MM.1S (cell line): ENCODE data around the gene CDH20.

ENCODE experiments used
- DNase-seq: peaks from one replicate; pipeline ENCODE4 v3.0.0-alpha.2; 2015
- H2AFZ ChIP-seq: fragments of 300-600 bp; sonication (generic); 2 replicates; pipeline ENCODE4 v1.6.0; 2016; ENCODE audit warnings: antibody characterized with exemption, low read length
- H3F3A ChIP-seq: fragments of 300-600 bp; sonication (generic); 2 replicates; pipeline ENCODE4 v1.6.1; 2016; ENCODE audit warnings: mild to moderate bottlenecking, antibody characterized with exemption, low read length, moderate library complexity, mixed read lengths; ENCODE audit not compliant: insufficient read depth
- H3K27ac ChIP-seq: fragments of 300-600 bp; sonication (generic); 2 replicates; pipeline ENCODE4 v1.5.1; 2016; ENCODE audit warnings: mild to moderate bottlenecking, low read length
- H3K27me3 ChIP-seq: fragments of 300-600 bp; sonication (generic); replicated peaks from 2 replicates; pipeline ENCODE4 v1.6.0; 2016; ENCODE audit warnings: low read length; ENCODE audit not compliant: insufficient read depth
- H3K36me3 ChIP-seq: fragments of 300-600 bp; sonication (generic); replicated peaks from 2 replicates; pipeline ENCODE4 v1.6.1; 2016; ENCODE audit warnings: mild to moderate bottlenecking, low read length, mixed read lengths; ENCODE audit not compliant: insufficient read depth
- H3K4me1 ChIP-seq: fragments of 300-600 bp; sonication (generic); 2 replicates; pipeline ENCODE4 v1.6.1; 2016; ENCODE audit warnings: low read length, mixed read lengths
- H3K4me2 ChIP-seq: fragments of 300-600 bp; sonication (generic); 2 replicates; pipeline ENCODE4 v1.6.0; 2016; ENCODE audit warnings: low read depth, low read length
- H3K4me3 ChIP-seq: fragments of 300-600 bp; sonication (generic); 2 replicates; pipeline ENCODE4 v1.5.1; 2016; ENCODE audit warnings: low read length, mixed read lengths
- H3K79me2 ChIP-seq: fragments of 300-600 bp; sonication (generic); 2 replicates; pipeline ENCODE4 v1.6.1; 2016; ENCODE audit warnings: mixed run types, low read length, mixed read lengths
- H3K9ac ChIP-seq: fragments of 300-600 bp; sonication (generic); 2 replicates; pipeline ENCODE4 v1.6.1; 2016; ENCODE audit warnings: low read length, mixed read lengths
- H3K9me2 ChIP-seq: fragments of 300-600 bp; sonication (generic); replicated peaks from 2 replicates; pipeline ENCODE4 v1.6.1; 2016; ENCODE audit warnings: mild to moderate bottlenecking, low read length, mixed read lengths; ENCODE audit not compliant: insufficient read depth
- H3K9me3 ChIP-seq: fragments of 300-600 bp; sonication (generic); replicated peaks from 2 replicates; pipeline ENCODE4 v1.6.1; 2016; ENCODE audit warnings: mild to moderate bottlenecking, low read length, mixed read lengths; ENCODE audit not compliant: insufficient read depth
- H4K20me1 ChIP-seq: fragments of 300-600 bp; sonication (generic); 2 replicates; pipeline ENCODE4 v1.6.1; 2016; ENCODE audit warnings: mild to moderate bottlenecking, low read length, moderate library complexity, mixed read lengths; ENCODE audit not compliant: insufficient read depth
- CTCF ChIP-seq: fragments of 300-600 bp; sonication (generic); IDR thresholded peaks from 2 replicates; pipeline ENCODE4 v1.5.1; 2016; ENCODE audit warnings: antibody characterized with exemption, low read length, mixed read lengths
- EZH2 ChIP-seq: fragments of 300-600 bp; sonication (generic); optimal IDR thresholded peaks from 2 replicates; pipeline ENCODE3; 2017; ENCODE audit warnings: low read depth, mild to moderate bottlenecking, antibody characterized with exemption, low read length, mixed read lengths
- EZH2phosphoT487 ChIP-seq: fragments of 300-600 bp; sonication (generic); IDR thresholded peaks from 2 replicates; pipeline ENCODE4 v1.6.1; 2018; ENCODE audit warnings: antibody characterized with exemption, low read length

The CDH20 gene

GRCh38 chr18:61360404-61361383 lies 27.5 kb downstream of the CDH20 start:
- no peaks in the 10 kb centered on the region for H3F3A ChIP-seq
- DNase-seq: peak; percentile 66
- H3K79me2 ChIP-seq: no peaks in the 10 kb centered on the region
- no peaks in the 10 kb centered on the region for H3K9me3 ChIP-seq
- TF ChIP-seq EZH2phosphoT487: no peak
- TF ChIP-seq CTCF: no peak
- H3K4me2 ChIP-seq: peak overlapping the region; percentile 39
- no peaks in the 10 kb centered on the region for H3K9me2 ChIP-seq
- no peak overlapping the region for H2AFZ ChIP-seq
- H3K4me3 ChIP-seq: 0 out of 2 replicates have a peak overlapping the region, but pooled peaks have one; percentile 8
- peaks cover 13% of the 10 kb centered on the region for H3K4me1 ChIP-seq
- H3K27me3 ChIP-seq: no peaks in the 10 kb centered on the region
- no peak overlapping the region for H3K9ac ChIP-seq
- no peak overlapping the region; the same call in 1 of the 2 replicates for H3K27ac ChIP-seq
- H3K36me3 ChIP-seq: no peaks in the 10 kb centered on the region
- no peaks in the 10 kb centered on the region for H4K20me1 ChIP-seq

- Histone ChIP-seq H3K9me2 (no peaks in the 10 kb centered on the region), H3K4me2 (no peak overlapping the region), H2AFZ (no peak overlapping the region), H3F3A (no peaks in the 10 kb centered on the region), H3K4me3 (no peak overlapping the region), H3K27ac (no peak overlapping the region), H3K27me3 (no peaks in the 10 kb centered on the region), H3K79me2 (no peaks in the 10 kb centered on the region), H3K9ac (no peak overlapping the region), H3K9me3 (no peaks in the 10 kb centered on the region), H3K36me3 (no peaks in the 10 kb centered on the region), H4K20me1 (no peaks in the 10 kb centered on the region), H3K4me1 (peaks cover 13% of the 10 kb centered on the region)
- no peak for DNase-seq
- TF ChIP-seq CTCF (no peak), EZH2 (no peak), EZH2phosphoT487 (no peak)
Observed at GRCh38 chr18:61362511-61362910, 29.3 kb downstream of the CDH20 start.

GRCh38 chr18:61364953-61365352 lies 31.7 kb downstream of the CDH20 start:
- H3K27me3 ChIP-seq: no peaks in the 10 kb centered on the region
- no peaks in the 10 kb centered on the region for H3F3A ChIP-seq
- no peaks in the 10 kb centered on the region for H4K20me1 ChIP-seq
- TF ChIP-seq EZH2 (no peak), CTCF (no peak), EZH2phosphoT487 (no peak)
- no peaks in the 10 kb centered on the region for H3K79me2 ChIP-seq
- no peak overlapping the region for H3K9ac ChIP-seq
- H3K4me1 ChIP-seq: peaks cover 13% of the 10 kb centered on the region
- no peaks in the 10 kb centered on the region for H3K36me3 ChIP-seq
- H2AFZ ChIP-seq: no peak overlapping the region
- no peak overlapping the region for H3K27ac ChIP-seq
- no peak overlapping the region for H3K4me3 ChIP-seq
- H3K4me2 ChIP-seq: no peak overlapping the region
- no peaks in the 10 kb centered on the region for H3K9me2 ChIP-seq
- no peak for DNase-seq
- H3K9me3 ChIP-seq: no peaks in the 10 kb centered on the region
